Ectodermal cell (in vitro differentiated cells): ENCODE data around the gene IL18R1.
A peak's percentile ranks its signal among the peaks of the same experiment; 100 is the strongest.

Source experiments
- H3K27ac ChIP-seq: 2 replicates; pipeline ENCODE4 v1.7.0; 2013; ENCODE audit warnings: mild to moderate bottlenecking, low read depth, low read length; ENCODE audit not compliant: insufficient read depth, poor library complexity, severe bottlenecking
- H3K27me3 ChIP-seq: 2 replicates; pipeline ENCODE4 v1.7.0; 2013; ENCODE audit warnings: mild to moderate bottlenecking, low read length; ENCODE audit not compliant: insufficient read depth, control insufficient read depth, poor library complexity, severe bottlenecking
- H3K36me3 ChIP-seq: one replicate; pipeline ENCODE4 v1.7.0; 2013; ENCODE audit warnings: low read length; ENCODE audit not compliant: control insufficient read depth, insufficient read depth
- H3K4me1 ChIP-seq: one replicate; pipeline ENCODE4 v1.7.0; 2013; ENCODE audit warnings: low read length; ENCODE audit not compliant: control insufficient read depth, insufficient read depth
- H3K4me3 ChIP-seq: 2 replicates; pipeline ENCODE4 v1.7.0; 2013; ENCODE audit warnings: low read depth, low read length, control low read depth; ENCODE audit not compliant: insufficient read depth
- H3K9me3 ChIP-seq: 2 replicates; pipeline ENCODE4 v1.7.0; 2013; ENCODE audit warnings: mild to moderate bottlenecking, low read length, moderate library complexity; ENCODE audit not compliant: control insufficient read depth
- WGBS, 2 experiments: methylation state at CpG; one replicate each; pipeline ENCODE4 v1.1.7; 2013; ENCODE audit warnings: missing lambda C conversion rate in 2 of 2; 5-methylcytosine and 5-hydroxymethylcytosine counted together

The IL18R1 gene

DNA sequence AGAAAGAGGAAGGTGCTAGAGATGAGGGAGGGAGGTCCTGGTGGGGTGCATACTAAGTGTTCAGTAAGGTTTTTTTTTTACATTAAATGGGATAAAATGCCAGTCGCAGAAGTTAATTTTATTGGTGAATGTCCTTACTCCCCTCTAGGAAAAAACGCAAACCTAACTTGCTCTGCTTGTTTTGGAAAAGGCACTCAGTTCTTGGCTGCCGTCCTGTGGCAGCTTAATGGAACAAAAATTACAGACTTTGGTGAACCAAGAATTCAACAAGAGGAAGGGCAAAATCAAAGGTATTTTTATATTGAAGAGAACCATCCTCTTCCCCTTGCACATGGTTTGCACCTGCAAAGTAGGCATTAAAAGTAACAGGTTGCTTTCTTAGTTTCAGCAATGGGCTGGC lies 12.7 kb upstream of the IL18R1 start:
- H3K27ac ChIP-seq: no peak overlapping the region
- H3K36me3 ChIP-seq: no peaks in the 10 kb centered on the region
- 90 to 94% methylated on average over 3 of the region's 3 CpGs for WGBS, 2 experiments
- H3K9me3 ChIP-seq: no peaks in the 10 kb centered on the region
- H3K27me3 ChIP-seq: no peaks in the 10 kb centered on the region
- H3K4me3 ChIP-seq: no peak overlapping the region
- H3K4me1 ChIP-seq: no peaks in the 10 kb centered on the region

DNA sequence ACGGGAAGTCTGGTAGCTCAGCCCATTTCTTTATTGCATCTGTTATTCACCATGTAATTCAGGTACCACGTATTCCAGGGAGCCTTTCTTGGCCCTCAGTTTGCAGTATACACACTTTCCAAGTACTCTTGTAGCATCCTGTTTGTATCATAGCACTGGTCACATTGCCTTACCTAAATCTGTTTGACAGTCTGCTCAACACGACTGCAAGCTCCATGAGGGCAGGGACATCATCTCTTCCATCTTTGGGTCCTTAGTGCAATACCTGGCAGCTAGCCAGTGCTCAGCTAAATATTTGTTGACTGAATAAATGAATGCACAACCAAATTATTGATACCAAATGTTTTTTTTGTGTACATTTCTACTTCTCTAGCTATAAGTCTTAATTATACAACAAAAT lies 11.2 kb upstream of the IL18R1 start:
- 85 to 94% methylated on average over 3 of the region's 3 CpGs for WGBS, 2 experiments
- Histone ChIP-seq H3K27ac (no peak overlapping the region), H3K9me3 (no peaks in the 10 kb centered on the region), H3K4me3 (no peak overlapping the region), H3K27me3 (no peaks in the 10 kb centered on the region), H3K36me3 (no peaks in the 10 kb centered on the region), H3K4me1 (no peaks in the 10 kb centered on the region)

DNA sequence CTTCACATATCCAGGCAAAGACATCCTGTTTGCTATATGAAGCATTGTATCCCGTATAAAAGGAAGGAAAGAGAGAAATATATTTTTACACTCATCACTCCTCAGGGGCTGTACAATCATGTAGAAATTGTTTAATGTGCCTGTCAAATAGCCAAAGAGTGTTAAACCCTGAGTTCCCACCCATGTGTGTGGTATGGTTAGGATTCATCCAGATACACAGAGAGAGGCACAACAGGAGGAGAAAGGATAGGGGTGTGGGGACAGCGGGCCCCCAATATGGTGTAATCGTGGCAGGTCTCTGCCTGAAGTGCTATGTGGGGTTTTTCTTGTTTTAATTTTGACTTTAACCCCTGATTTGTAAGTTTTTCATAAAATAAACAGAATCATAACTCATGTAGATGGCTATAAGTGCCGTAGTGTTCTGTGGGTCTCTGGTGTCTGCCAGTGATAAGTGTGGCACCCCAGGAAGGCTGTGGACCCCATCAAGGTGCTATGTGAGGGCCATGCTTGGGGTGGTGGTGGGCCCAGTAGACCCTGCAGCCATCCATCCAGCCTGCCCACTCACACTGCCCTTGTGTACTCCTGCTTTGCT lies 10.2 kb upstream of the IL18R1 start:
- H3K36me3 ChIP-seq: no peaks in the 10 kb centered on the region
- H3K4me1 ChIP-seq: no peaks in the 10 kb centered on the region
- WGBS, 2 experiments: 96 to 97% methylated on average over 3 of the region's 4 CpGs
- no peak overlapping the region for H3K4me3 ChIP-seq
- no peaks in the 10 kb centered on the region for H3K27me3 ChIP-seq
- no peak overlapping the region for H3K27ac ChIP-seq
- H3K9me3 ChIP-seq: no peaks in the 10 kb centered on the region

DNA sequence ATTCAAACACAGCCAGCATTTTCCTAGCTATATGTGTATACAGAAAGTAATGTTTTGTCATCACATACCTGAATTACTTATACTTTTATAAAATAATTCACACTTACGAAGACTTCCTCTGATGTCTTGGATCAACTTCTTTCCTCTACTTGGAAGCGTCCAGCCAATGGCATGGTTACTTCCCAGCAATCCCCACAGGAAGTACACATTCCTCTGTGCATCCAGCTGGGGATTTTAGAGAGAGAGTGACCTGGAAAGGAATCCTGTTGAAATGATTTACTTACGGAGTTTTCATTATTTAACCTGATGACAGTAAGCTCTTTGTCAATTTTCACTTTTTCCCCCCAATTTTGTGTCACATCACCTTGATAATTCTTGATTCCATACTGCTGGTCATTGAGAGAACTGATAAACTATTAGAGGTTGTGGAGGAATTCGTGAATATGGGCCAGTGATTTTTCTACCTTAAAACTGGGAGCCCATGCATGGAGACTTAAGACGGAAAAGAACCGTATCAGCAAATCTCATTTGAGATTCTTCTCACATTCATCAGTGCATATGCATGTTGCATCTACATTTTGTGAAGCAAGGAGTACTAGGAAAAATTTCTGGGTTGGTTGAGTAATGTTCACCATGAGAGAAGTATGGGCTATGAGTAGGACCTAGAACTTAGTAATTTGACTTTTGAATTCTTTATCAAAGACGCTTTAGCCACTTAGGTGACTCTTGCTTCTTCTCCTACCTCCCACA lies 9.0 kb upstream of the IL18R1 start:
- Histone ChIP-seq H3K27me3 (no peaks in the 10 kb centered on the region), H3K4me3 (no peak overlapping the region), H3K9me3 (no peaks in the 10 kb centered on the region), H3K36me3 (no peaks in the 10 kb centered on the region), H3K27ac (no peak overlapping the region), H3K4me1 (no peaks in the 10 kb centered on the region)
- WGBS, 2 experiments: 92 to 94% methylated on average over 7 of the region's 7 CpGs

DNA sequence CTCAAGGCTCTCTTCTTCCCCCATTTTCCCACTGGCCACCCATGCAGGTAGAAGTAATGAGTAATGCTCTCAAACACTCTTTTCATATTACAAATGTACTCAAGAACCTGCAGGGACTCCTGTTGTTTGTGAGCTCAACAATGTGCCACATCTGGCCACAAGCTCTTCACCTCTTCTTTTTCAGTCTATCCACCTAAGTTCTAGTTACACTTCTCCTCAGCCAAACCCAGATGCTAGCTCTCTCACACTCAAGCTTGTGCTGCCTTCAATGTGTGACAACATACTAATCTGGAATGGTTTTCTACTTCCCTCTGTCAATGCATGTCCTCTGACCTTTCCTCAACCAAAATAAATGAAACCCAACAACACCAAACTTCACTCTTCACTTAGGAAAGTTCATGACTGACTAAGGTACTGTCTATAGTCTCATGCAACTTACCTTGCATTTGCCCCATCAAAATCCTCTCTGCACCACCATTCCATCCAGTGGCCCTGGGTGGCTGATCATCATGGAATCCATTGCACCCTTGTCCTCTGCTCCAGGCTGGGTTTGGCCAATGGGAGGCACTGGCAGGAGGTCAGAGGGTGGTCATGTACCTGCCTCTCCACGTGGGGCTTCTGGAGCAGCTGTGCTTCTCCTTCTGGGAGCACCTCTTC lies 5.3 kb upstream of the IL18R1 start:
- WGBS, 2 experiments: 51 to 52% methylated on average over 1 of the region's 1 CpG
- H3K4me1 ChIP-seq: no peaks in the 10 kb centered on the region
- no peaks in the 10 kb centered on the region for H3K9me3 ChIP-seq
- H3K27me3 ChIP-seq: peaks cover under 1% of the 10 kb centered on the region
- H3K4me3 ChIP-seq: no peak overlapping the region
- no peak overlapping the region for H3K27ac ChIP-seq
- H3K36me3 ChIP-seq: no peaks in the 10 kb centered on the region

DNA sequence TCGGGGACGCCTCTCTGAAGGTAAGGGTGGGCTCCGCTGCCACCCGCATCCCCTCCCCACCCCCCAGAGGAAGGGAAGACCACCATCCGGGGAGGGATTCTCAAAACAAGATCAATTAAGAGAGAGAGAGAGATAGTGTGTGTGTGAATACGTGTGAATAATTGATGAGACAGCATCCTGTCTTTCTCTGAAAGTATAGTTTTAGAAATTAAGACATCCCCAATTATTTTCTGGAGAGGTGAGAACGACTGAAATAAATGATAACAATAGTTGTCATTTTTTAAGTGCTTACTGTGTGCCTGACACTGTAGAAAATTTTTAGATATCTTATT lies 751 bp downstream of the IL18R1 start:
- Histone ChIP-seq H3K36me3 (no peaks in the 10 kb centered on the region), H3K27ac (no peak overlapping the region), H3K4me1 (peaks cover 2% of the 10 kb centered on the region), H3K4me3 (peak overlapping the region; percentile 38), H3K27me3 (peaks cover 25% of the 10 kb centered on the region), H3K9me3 (no peaks in the 10 kb centered on the region)
- WGBS, 2 experiments: 30 to 39% methylated on average over 5 to 6 of the region's 7 CpGs

DNA sequence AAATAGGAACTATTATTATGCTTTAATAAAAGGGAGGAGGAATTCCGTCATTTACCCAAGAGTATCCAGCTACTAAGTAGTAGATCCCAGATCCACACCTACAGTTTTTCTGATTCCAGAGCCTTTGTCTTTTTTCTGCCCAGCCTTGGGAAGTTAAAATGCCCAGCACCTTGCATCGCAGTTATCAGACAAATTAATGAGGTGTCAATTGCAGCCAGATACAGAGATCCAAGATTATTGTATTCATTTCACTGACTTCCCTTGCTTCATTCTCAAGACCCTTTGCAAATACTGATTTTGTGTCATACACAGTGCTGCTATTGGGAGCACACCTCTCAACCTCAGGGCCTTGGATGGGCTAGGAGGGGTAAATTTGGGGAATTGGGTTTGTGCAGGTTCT lies 1.1 kb downstream of the IL18R1 start:
- WGBS, 2 experiments: 83 to 93% methylated on average over 2 of the region's 2 CpGs
- peaks cover 25% of the 10 kb centered on the region for H3K27me3 ChIP-seq
- no peak overlapping the region for H3K27ac ChIP-seq
- H3K9me3 ChIP-seq: no peaks in the 10 kb centered on the region
- H3K36me3 ChIP-seq: no peaks in the 10 kb centered on the region
- no peak overlapping the region for H3K4me3 ChIP-seq
- H3K4me1 ChIP-seq: peaks cover 2% of the 10 kb centered on the region

DNA sequence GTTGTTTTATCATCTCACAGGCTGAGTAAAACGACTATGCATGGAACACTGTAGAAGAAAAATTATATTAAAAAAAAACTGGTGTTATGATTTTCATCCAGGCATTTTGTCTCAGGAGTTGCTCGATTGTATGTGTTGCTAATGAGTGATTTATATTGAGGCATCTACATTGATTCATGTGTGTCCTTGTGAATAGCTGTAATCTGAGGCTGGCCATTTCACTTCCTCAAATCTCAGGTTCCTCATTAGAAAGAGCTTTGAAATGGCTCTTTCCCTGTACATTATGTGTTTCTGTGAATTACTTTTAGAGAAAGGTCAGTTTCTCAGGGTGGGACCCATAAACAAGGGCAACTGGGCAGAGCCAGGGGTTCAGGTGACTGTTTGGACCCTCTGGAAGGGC lies 2.3 kb downstream of the IL18R1 start:
- Histone ChIP-seq H3K27ac (no peak overlapping the region), H3K4me3 (no peak overlapping the region), H3K36me3 (no peaks in the 10 kb centered on the region), H3K9me3 (no peaks in the 10 kb centered on the region), H3K4me1 (peaks cover 2% of the 10 kb centered on the region), H3K27me3 (peaks cover 25% of the 10 kb centered on the region)
- 84 to 94% methylated on average over 2 of the region's 2 CpGs for WGBS, 2 experiments

DNA sequence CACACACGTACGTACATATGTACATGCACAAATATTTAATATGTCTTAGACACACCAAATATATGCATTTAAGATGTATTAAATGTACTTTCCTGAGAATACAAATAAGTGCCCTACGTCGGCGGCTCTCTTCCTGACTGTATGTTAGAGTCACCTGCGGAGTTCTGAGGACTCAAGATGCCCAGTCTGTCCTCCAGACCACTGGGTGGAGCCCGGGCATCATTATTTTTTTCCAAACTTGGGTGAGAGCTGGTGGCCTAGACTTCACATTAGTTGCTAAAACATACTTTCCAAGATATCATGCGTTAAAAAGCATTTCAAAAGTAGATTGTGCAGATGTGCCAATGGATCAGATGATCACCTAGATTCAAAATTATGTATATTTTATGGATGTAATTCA lies 2.9 kb downstream of the IL18R1 start:
- Histone ChIP-seq H3K27me3 (peaks cover 25% of the 10 kb centered on the region), H3K36me3 (no peaks in the 10 kb centered on the region), H3K4me1 (peaks cover 2% of the 10 kb centered on the region), H3K9me3 (no peaks in the 10 kb centered on the region), H3K4me3 (no peak overlapping the region), H3K27ac (no peak overlapping the region)
- WGBS, 2 experiments: 92 to 98% methylated on average over 6 of the region's 8 CpGs

DNA sequence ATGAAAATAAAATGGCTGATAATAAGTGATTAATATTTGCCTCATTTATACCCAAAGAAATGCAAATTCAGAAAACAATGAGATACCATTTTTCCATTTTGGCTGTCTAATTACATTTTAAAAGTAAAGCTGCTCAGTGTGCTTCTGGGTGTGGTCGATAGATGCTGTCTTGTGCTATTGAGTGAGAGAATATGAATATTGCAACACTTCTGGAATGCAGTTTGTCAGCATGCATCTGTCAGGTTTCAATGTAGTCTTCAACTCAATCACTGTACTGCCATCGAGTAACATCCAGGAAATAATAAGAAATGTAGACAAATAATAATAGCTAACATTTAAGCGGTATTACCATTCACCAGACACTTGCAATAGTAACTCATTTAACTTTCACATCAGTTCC lies 3.9 kb downstream of the IL18R1 start:
- no peaks in the 10 kb centered on the region for H3K9me3 ChIP-seq
- H3K4me1 ChIP-seq: peaks cover 2% of the 10 kb centered on the region
- H3K27ac ChIP-seq: no peak overlapping the region
- WGBS, 2 experiments: 83 to 89% methylated on average over 2 to 3 of the region's 3 CpGs
- peaks cover 25% of the 10 kb centered on the region for H3K27me3 ChIP-seq
- no peak overlapping the region for H3K4me3 ChIP-seq
- no peaks in the 10 kb centered on the region for H3K36me3 ChIP-seq
